Activated naive CD4-positive, alpha-beta T cell treated with anti-CD3 and anti-CD28 coated beads, Interleukin-2, amount 50 U/mL, for 24 hours (primary cell): Measurements from ENCODE around the gene MARCHF9.

ENCODE experiments used
- H3K27ac Mint-ChIP-seq: one replicate; pipeline ENCODE4 v1.8.0; 2021; ENCODE audit warnings: mild to moderate bottlenecking, mixed read lengths
- H3K27me3 Mint-ChIP-seq: one replicate; pipeline ENCODE4 v1.8.0; 2021; ENCODE audit warnings: mixed read lengths
- H3K36me3 Mint-ChIP-seq: one replicate; pipeline ENCODE4 v1.8.0; 2021; ENCODE audit warnings: mixed read lengths
- H3K4me1 Mint-ChIP-seq: one replicate; pipeline ENCODE4 v1.8.0; 2021; ENCODE audit warnings: mixed read lengths
- H3K4me3 Mint-ChIP-seq: one replicate; pipeline ENCODE4 v1.8.0; 2021; ENCODE audit warnings: mild to moderate bottlenecking, mixed read lengths
- H3K9me3 Mint-ChIP-seq: one replicate; pipeline ENCODE4 v1.8.0; 2021; ENCODE audit warnings: mixed read lengths

Gene MARCHF9

GRCh38 chr12:57755454-57756372 lies 810 bp downstream of the MARCHF9 start:
- Mint-ChIP-seq H3K27ac (peak overlapping the region; percentile 14), H3K9me3 (no peaks in the 10 kb centered on the region), H3K4me3 (peak overlapping the region; percentile 84), H3K4me1 (peaks cover 65% of the 10 kb centered on the region), H3K36me3 (peaks cover 14% of the 10 kb centered on the region), H3K27me3 (no peaks in the 10 kb centered on the region)

- Mint-ChIP-seq H3K27ac (peak overlapping the region; percentile 14), H3K9me3 (no peaks in the 10 kb centered on the region), H3K4me3 (peak overlapping the region; percentile 84), H3K27me3 (no peaks in the 10 kb centered on the region), H3K36me3 (peaks cover 8% of the 10 kb centered on the region), H3K4me1 (peaks cover 62% of the 10 kb centered on the region)
Observed at GRCh38 chr12:57756406-57757341, 1.8 kb downstream of the MARCHF9 start.

- no peak overlapping the region for H3K4me3 Mint-ChIP-seq
- H3K27ac Mint-ChIP-seq: no peak overlapping the region
- H3K36me3 Mint-ChIP-seq: peaks cover 6% of the 10 kb centered on the region
- H3K9me3 Mint-ChIP-seq: no peaks in the 10 kb centered on the region
- peaks cover 53% of the 10 kb centered on the region for H3K4me1 Mint-ChIP-seq
- H3K27me3 Mint-ChIP-seq: no peaks in the 10 kb centered on the region
Observed at GRCh38 chr12:57757771-57758170, 2.9 kb downstream of the MARCHF9 start.

- H3K36me3 Mint-ChIP-seq: peaks cover 10% of the 10 kb centered on the region
- H3K4me1 Mint-ChIP-seq: peaks cover 48% of the 10 kb centered on the region
- H3K9me3 Mint-ChIP-seq: no peaks in the 10 kb centered on the region
- H3K27ac Mint-ChIP-seq: no peak overlapping the region
- peaks cover 2% of the 10 kb centered on the region for H3K27me3 Mint-ChIP-seq
- H3K4me3 Mint-ChIP-seq: no peak overlapping the region
Observed at GRCh38 chr12:57758552-57759359, 3.9 kb downstream of the MARCHF9 start.

GRCh38 chr12:57759360-57759980 lies 4.6 kb downstream of the MARCHF9 start:
- H3K27ac Mint-ChIP-seq: no peak overlapping the region

GRCh38 chr12:57760347-57760982 lies 5.6 kb downstream of the MARCHF9 start:
- Mint-ChIP-seq H3K27me3 (peaks cover 7% of the 10 kb centered on the region), H3K36me3 (peaks cover 13% of the 10 kb centered on the region), H3K27ac (no peak overlapping the region), H3K4me1 (peaks cover 49% of the 10 kb centered on the region), H3K9me3 (no peaks in the 10 kb centered on the region), H3K4me3 (no peak overlapping the region)

More at GRCh38 chr12:57759360-57759980, 4.6 kb downstream of the MARCHF9 start:
- Mint-ChIP-seq H3K27me3 (peaks cover 5% of the 10 kb centered on the region), H3K4me1 (peaks cover 48% of the 10 kb centered on the region), H3K4me3 (no peak overlapping the region), H3K36me3 (peaks cover 13% of the 10 kb centered on the region), H3K9me3 (no peaks in the 10 kb centered on the region)

GRCh38 chr12:57761391-57761998 lies 6.6 kb downstream of the MARCHF9 start:
- H3K27ac Mint-ChIP-seq: no peak overlapping the region
- no peak overlapping the region for H3K4me3 Mint-ChIP-seq
- peaks cover 50% of the 10 kb centered on the region for H3K4me1 Mint-ChIP-seq
- peaks cover 10% of the 10 kb centered on the region for H3K27me3 Mint-ChIP-seq
- H3K9me3 Mint-ChIP-seq: no peaks in the 10 kb centered on the region
- peaks cover 13% of the 10 kb centered on the region for H3K36me3 Mint-ChIP-seq

GRCh38 chr12:57762463-57762862 lies 7.6 kb downstream of the MARCHF9 start:
- H3K27me3 Mint-ChIP-seq: peaks cover 12% of the 10 kb centered on the region
- peaks cover 48% of the 10 kb centered on the region for H3K4me1 Mint-ChIP-seq
- H3K36me3 Mint-ChIP-seq: peaks cover 13% of the 10 kb centered on the region
- no peak overlapping the region for H3K27ac Mint-ChIP-seq
- H3K4me3 Mint-ChIP-seq: no peak overlapping the region
- no peaks in the 10 kb centered on the region for H3K9me3 Mint-ChIP-seq

- Mint-ChIP-seq H3K36me3 (peaks cover 12% of the 10 kb centered on the region), H3K9me3 (no peaks in the 10 kb centered on the region), H3K4me1 (peaks cover 44% of the 10 kb centered on the region), H3K4me3 (peak overlapping the region; percentile 87), H3K27me3 (peaks cover 12% of the 10 kb centered on the region), H3K27ac (peak overlapping the region; percentile 80)
Observed at GRCh38 chr12:57763881-57764661, 9.2 kb downstream of the MARCHF9 start.

GRCh38 chr12:57764662-57765002 lies 9.7 kb downstream of the MARCHF9 start:
- Mint-ChIP-seq H3K36me3 (peaks cover 11% of the 10 kb centered on the region), H3K27ac (peak overlapping the region; percentile 80), H3K9me3 (no peaks in the 10 kb centered on the region), H3K4me3 (peak overlapping the region; percentile 87), H3K27me3 (peaks cover 12% of the 10 kb centered on the region), H3K4me1 (peaks cover 38% of the 10 kb centered on the region)

GRCh38 chr12:57765003-57765697 lies 10.2 kb downstream of the MARCHF9 start:
- Mint-ChIP-seq H3K27me3 (peaks cover 12% of the 10 kb centered on the region), H3K27ac (peak overlapping the region; percentile 80), H3K9me3 (no peaks in the 10 kb centered on the region), H3K4me1 (peaks cover 40% of the 10 kb centered on the region), H3K36me3 (peaks cover 13% of the 10 kb centered on the region), H3K4me3 (peak overlapping the region; percentile 87)

- Mint-ChIP-seq H3K9me3 (no peaks in the 10 kb centered on the region), H3K27ac (no peak overlapping the region), H3K4me1 (peaks cover 45% of the 10 kb centered on the region), H3K36me3 (peaks cover 16% of the 10 kb centered on the region), H3K4me3 (peak overlapping the region; percentile 87), H3K27me3 (peaks cover 12% of the 10 kb centered on the region)
Observed at GRCh38 chr12:57765698-57766463, 11.0 kb downstream of the MARCHF9 start.
